Fibroblast of skin of scalp (primary cell): ENCODE data around the gene SYMPK.
"Not testable (repeated sequence)": the region's sequence is repeated elsewhere in the genome, so short reads cannot be mapped to it uniquely, and the experiment has no call there.

ENCODE experiments used
- DNase-seq: peaks from one replicate; pipeline ENCODE4 v3.0.0-alpha.2; 2013

SYMPK gene

DNA sequence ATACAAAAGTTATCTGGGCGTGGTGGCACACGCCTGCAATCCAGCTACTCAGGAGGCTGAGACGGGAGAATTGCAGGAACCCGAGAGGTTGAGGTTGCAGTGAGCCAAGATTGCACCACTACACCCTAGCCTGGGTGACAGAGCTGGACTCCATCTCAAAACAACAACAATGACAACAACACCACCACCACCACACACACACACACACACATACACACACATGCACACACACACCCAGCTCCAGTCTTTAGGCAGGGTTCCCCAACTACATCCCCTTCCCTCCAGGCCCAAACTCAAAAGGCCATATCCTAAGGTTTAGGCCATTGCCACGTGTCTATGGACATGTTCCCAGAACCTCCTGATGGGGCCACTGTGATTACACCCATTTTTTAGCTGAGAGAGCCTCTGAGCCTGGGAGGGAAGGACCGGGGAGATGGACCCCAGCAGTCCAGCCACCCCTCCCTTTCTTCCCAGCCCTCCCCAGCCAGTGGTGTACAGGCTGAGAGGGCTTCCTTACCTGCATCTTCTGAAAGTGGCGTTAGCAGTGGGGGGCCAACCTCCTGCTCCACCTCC, 61.3 kb downstream of the SYMPK start:
- no peak for DNase-seq

DNA sequence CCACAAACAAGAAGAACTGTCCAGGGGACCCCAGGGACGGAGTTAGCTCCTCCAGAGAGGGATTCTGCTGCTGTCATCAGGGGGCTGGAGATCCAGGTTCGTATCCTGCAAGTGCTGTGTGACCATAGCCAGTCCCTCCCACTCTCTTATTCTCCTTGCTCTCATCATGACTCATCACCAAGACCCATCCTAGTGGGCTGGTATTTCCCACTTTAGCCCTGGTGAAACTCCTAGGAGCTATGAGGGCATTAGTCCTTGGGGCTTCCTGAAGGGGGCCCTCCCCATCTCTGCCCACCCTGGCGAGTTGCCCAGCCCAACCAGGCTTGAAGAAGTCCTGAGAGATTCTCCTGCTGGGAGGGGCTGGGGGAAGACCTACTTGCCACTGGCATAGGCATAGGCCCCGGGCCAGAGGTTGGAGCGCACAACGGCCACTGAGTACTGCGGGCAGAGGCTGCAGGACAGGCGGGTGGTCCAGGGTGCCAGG, 62.8 kb downstream of the SYMPK start:
- peak; percentile 73 for DNase-seq

DNA sequence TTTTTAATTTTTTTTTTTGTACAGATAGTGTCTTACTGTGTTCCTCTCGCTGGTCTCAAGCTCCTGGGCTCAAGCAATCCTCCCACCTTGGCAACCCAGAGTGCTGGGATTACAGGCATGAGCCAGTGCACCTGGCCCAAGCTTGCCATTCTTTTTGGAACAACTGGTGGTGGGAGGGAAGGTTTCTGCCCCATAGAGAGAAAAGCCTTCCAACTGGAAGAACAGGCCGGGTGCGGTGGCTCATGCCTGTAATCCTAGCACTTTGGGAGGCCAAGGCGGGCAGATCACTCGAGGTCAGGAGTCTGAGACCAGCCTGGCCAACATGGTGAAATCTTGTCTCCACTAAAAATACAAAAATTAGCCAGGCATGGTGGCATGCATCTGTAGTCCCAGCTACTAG, 63.4 kb downstream of the SYMPK start:
- not testable (repeated sequence) for DNase-seq

DNA sequence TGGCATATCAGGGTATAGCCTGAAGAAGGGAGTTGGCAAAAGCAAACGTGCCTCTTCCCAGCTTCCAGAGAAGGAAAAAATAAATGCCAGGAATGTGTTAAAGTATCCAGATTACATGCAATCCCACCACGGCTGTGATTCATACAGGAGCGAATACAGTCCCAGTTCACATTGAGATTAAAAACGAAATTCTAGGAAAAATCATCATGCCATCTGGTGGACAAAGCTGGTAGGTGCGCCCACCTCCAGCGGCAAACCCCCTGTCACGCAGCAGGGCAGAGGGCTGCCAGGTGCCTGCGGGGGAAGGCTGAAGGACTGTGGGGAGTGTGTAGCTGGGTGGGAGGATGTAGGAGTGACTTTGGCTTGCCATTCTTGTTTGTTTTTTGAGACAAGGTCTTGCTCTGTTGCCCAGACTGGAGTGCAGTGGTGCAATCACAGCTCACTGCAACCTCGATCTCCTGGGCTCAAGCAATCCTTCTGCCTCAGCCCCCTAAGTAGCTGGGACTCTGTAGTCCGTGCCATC, 63.9 kb downstream of the SYMPK start:
- peak; percentile 93 for DNase-seq

DNA sequence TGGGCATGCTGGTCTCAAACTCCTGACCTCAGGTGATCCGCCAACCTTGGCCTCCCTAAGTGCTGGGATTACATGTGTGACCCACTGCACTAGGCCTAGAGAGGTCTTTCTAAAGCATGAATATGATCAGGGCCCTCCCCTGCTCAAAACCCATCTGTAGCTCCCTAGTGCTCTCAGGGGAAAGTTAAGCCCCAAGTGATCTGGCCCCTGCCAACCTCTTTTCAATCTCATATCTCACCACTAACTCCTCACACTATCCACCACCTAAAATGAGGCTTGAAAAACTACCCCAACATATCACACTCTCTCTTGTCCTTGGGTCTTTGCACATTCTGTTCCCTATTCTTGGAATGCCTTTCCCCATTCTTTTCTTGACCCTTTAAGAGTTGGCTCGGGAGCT, 68.3 kb downstream of the SYMPK start:
- DNase-seq = no peak

DNA sequence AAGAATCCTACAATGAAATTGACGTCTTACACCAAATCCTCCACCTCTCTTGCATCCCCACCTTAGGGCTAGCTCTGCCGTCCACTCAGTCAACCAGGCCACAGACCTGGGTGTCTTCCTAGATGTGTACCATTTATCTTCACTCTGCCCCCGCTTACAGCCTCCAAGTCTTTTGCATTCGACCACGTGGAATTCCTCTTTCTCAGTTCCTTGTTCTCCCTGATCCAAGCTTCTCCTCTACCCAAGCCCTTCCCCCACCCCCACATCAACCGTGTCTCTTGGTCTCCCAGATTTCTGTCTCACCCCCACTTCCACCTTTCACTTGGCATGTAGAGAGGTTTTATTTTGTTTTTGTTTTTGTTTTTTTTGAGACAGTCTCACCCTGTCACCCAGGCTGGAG, 69.1 kb downstream of the SYMPK start:
- no peak for DNase-seq

DNA sequence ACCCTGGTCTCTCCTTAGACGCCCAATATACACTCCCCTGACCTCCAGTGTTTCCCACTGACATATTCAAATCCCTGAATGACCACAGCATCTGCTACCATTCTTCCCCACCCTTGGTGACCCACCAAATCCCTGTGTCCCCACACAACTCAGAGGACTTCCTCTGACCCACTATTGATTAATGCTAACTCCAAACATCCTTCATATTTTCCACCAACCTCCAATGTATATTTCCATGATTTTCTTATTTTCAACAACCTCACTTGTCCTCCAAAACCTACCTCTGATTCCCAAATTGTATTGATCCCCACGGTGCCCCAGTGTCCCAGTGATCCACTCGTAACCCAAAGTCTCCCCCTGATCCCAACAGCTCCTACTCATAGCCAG, 69.8 kb downstream of the SYMPK start:
- DNase-seq = no peak

DNA sequence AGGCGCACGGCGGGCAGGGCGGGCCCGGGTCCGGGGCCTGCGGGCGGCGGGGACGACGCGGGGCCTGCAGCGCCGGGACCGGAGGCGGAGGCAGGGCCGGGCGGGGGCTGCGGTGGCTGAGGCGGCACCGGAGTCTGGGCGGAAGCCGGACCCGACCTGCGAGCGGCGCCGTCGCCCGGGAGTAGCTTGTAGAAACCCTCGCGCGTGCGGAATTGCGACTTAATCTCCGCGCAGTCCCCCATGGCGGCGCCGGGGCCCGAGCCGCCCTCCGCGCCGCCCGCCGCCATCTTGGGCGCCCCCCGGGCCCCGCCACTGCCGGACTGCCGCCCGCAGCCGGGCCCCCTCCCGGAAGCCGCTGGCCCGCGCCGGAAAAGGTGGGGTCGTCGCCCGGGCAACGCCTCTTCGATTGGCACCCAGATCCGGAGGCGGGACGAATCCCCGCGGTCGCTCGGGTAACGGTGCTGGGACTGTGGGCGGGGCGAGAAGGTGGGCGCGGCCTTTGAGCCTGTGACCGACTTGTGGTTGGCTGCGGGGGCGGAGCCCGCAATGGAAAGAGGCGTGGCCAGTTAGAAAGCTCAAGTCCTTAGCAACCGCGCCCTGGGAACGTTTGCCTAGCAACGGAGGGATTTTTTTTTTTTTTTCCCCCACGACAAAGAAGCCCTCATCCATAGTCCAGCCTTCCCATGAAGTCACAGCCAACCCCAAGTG, 70.3 kb downstream of the SYMPK start, which contains the start of gene DMWD:
Gene DMWD, minus strand, starts transcription at position 376 of the 708 bp plus-strand sequence. Its CDS starts 89 bp downstream, at position 287.
- peak; percentile 99 for DNase-seq

DNA sequence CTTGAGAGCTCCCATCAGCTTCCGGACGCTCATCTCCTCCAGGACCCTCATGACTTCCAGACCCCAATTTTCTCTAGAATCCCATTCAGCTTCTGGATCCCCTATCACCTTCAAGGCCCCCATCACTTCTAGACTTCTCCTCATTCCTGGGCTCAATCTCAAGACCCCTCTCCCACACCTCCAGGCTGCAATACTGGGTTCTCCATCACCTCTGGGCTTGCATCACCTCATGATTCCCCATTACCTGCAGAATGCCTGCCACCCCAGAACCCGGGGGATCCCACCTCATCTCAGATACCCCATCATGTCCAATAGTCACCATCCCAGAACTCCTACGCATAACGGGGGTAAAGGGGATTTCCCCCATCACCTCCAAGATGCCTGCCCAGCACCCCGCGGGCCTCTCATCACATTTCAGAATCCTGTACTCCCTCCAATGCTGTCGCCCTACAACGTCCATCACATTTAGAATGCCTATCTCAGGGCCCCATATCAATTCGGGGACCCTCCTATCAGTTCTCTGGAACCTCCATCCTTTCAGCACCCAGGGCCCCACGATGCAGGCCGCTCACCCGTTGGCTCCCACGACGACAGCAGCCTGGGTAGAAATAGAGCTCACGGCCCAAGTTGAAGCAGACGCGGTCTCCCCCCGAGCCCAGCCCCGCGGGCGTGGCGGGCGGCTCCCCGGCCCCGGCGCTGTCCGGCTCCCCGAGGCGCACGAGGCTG, 71.0 kb downstream of the SYMPK start:
- DNase-seq = no peak

DNA sequence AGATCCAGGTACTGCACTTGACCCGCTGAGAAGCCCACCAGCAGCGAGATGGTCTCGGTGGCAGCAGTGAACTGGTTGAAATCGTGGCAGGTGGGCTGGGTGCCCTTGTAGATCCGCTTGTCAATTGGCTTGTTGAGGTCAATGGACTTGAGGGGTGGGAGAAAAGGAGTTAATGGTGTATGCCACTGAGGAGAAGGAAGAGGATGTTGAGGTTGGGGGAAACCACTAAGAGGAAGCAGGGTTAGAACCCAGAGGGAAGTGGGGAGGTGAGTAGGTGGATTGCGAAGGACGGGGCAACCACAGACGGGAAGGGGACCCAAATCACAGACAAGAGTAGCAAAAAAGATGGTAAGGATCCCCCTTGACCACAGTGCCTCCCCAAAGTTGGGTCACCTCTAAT, 72.0 kb downstream of the SYMPK start:
- DNase-seq = no peak

DNA sequence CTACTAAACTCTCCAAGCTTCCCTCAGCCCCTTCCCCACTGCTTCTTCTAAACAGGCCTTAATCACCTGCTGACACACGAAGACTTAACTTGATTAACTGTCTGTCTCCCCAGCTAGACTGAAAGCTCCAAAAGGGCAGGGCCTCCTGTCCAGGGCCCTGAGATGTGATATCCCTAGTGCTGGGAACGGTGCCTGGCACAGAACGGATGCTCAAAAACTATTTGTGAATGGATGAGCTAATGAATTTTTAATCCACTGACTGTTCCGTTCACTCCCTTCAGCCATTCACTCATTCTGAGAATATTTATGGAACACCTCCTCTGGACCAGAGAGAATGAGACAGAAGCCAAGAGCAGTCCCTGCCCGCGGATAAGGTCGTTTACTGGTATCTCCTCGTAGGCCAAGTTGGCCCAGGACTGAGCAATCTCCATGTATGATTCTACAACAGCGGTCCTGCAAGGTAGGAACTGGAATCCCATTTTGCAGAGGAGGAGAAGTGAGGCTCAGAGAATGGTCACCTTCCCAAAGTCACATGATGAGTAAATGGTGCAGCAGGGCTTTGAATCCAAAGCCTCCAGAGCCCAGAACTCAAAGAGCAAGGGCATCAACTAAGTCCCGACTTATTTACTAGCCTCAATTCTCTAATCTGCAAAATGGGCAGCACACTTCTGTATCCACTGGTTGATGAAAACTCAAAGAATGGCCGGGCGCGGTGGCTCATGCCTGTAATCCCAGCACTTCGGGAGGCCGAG, 73.7 kb downstream of the SYMPK start:
- DNase-seq = no peak

DNA sequence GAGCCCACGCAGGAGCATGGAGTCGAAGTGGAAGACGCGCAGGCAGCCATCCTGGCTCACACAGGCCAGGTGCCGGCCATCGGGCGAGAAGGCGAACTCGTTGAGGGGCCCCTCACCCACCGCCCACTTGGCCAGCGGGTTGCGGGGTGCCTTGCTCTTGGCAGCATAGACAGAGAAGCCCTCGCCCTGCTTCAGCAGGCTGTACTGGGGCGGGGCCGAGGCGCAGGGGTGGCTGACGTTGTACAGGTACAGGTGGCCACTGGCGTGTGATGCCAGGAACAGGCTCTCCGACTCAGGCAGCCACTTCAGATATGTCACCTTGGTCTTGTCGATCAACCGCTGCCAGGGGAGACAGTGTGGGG, 76.4 kb downstream of the SYMPK start:
- DNase-seq = no peak

DNA sequence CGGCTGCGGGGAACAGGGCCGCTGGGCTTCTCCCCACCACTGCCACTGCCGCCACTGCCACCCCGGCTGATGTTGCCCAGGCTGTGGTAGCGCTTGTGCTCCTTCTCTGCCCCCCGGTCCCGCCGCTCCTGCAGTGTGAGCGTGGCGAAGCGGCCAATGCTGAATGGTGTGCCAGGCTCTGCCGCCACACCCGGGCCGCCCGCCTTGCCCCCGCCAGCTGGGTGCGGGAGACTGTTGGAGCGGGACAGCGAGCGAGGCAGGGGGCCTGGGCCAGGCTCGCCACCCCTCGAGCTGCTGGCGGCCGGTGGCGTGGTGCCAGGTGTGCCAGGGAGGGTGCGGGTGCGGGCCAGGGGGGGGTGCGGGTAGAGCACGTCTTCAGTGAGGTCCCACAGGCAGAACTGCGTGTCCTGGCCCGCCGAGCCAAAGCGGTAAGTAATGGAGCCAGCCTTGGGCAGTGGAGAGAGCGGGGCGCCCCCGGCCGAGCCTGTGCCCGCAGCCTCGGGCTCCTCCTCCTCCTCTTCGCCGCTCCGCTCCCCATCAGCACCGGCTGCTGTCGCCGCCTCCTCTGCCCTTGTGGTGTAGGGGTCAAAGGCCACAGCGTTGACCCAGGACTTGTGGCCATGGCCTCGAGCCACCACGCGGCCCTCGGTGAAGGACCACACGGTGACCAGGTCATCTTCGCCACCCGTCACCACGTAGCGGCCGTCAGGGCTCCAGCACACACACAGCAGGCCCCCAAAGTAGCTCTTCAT, 77.0 kb downstream of the SYMPK start:
- no peak for DNase-seq

DNA sequence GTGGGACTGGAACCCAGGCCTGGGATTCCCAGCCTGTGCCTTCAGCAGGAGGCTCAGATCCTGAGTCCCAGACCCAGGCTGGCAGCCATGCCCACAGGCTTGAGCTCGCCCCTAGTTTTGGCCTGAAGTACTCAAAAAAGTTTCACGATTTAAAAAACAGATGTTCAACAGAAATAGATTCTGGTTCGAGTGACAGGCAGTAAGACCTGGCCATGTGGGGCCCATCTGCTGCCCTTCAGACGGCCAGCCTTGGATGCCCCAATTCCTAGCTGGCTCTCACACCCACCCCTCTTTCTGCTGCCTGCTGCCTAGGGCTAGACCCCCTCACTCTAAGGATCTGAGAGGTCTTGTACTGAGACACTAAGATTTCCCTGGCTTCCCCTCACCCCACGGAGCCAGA, 77.8 kb downstream of the SYMPK start:
- DNase-seq = no peak

DNA sequence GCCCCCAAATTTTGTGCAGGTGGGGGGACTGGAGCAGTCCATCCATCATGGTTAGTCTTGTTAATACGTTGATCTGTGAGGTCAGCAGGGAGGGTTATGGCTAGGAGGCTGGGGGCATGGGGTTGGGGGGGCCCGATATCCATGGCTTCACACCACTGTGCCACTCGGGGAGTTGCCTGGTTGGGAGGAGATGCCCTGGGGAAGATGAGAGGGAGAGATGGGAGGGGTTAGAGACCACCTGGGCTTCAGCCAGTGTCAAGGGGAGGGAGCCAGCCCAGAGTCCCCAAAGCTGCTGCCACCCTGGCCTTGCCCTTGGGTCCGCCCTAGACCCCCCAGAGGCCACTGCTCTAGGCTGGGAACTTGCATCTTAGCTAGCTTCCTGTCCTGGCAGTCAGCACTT, 78.9 kb downstream of the SYMPK start:
- no peak for DNase-seq

DNA sequence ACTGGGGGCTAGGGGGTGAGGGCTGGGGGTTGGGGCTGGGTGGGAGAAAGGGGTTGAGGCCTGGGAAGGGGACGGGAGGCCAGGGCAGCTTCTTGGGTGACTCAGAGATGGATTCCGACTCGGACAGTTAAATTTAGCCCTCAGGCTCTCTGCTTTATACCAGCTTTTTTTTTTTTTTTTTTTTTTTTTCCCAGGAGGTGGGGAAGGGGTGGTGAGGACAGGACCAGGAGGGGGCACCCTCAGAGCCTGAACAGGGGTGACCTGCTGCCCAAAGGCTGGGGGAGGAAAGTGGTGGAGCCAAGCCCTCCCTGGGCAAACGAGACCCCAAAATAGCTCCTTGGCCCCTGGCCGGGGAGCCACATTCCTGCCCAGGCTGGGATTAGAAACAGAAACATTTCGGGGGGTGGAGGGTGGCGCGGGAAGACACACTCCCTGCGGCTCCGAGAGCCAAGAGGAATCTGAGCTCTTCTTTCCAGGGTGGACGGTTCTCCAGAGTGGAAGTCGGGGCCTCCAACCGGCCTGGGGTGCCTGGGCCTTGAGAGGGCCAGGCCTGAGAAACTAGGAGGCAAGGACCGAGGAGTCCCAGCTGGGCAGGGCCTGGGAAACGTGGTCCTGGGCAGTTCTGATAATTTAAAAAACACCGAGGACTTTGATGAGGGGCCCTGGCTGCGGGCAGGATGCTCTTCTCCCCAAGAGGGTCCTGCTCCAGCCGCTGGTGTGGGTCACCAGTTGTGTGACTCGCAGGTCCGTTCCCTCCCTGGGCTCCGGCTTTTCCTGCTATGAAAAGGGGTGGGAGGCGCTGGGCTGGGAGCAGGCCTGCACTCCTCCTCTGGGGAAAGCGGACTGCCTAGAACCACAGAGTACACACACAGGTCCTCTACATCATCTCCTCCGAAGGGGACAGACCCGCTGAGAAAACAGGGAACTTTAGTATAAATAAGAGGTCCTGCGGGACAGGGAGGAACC, 79.8 kb downstream of the SYMPK start:
- DNase-seq = peak; percentile 83

DNA sequence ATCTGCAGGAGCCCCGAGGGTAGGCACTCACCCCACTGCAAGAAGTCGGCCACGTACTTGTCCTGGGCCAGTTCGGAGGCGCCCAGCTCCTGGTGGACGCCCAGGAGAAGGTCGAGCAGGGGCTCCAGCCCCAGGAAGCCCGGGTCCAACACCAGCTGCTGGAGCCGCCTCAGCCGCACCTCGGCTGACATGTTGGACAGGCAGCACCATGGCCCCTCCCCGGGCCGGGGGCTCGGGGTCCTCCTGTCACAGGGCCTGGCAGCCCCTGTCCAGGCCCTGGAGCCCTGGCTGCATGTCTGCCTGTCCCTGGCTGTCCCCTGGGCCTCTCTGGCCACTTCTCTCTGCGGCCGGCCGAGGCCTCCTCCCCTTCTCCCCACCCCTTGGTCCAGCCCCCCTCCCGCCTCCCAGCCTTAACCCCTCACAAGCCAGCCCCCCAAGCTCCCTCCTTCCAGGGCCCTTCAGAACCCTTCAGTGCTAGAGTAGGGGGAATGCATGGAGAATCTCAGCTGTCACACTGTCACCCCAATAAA, 80.7 kb downstream of the SYMPK start, which contains the start of gene DMPK:
Gene DMPK, minus strand, starts transcription at position 329 of the 530 bp plus-strand sequence. Its CDS starts 138 bp downstream, at position 191.
- DNase-seq = no peak

DNA sequence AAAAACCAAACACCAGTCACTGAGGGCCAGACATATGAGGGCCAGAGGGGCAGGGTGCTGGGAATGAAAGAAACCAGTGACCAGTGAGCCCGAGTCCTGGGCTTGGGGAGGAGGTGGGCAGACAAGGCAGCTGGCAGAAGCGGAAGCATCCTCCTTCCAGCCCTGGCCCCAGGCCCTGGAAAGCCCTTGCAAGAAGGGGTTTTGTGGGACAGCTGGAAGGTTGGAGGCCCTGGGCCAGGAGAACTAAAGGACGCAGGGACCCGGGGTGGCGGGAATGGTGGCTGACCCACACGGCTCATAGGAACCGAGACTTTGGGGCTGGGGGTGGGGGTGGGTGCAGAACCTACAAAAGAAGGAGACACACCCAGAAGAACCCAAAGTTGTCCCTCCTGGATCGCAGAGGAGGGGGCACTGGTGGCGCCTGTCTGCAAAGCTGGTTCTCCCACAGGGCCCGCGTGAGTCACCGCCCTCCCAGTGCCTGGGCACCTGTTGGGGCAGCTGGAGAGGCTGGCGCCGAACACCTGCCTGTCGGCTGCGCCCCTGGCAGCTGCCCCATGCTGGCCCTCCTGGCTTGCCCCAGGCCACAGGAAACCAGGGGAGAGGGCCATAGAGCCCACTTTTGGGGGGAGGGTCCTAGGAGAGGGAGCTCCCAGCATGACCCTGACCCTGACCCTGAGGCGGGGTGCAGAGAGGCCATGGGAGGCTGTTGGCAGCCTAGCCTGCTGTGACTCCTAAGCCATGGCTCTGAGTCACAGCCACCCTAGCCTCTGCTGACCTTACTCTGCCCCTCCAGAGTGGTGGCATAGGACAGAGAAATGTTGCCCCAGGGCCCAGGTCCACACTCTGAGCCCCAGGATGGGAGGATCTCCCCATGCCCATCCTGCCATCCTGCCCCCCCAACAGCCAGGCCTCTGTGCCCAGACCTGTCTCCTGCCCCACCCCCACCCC, 81.5 kb downstream of the SYMPK start:
- DNase-seq = no peak
